ENCODE results near the gene RPL11.

The RPL11 gene

GRCh38 chr1:23736437-23737134 lies 45.0 kb downstream of the RPL11 start:
- no peak for DNase-seq

GRCh38 chr1:23741609-23742008 lies 50.0 kb downstream of the RPL11 start:
- DNase-seq: no peak

- no peak for DNase-seq
Observed at GRCh38 chr1:23742670-23743286, 51.2 kb downstream of the RPL11 start.

- DNase-seq: peak; percentile 54 to 79
Observed at GRCh38 chr1:23743287-23744152, 51.9 kb downstream of the RPL11 start, which contains the start of gene ELOA. Gene ELOA, plus strand, starts transcription at chr1:23743471. Its CDS starts 33 bp downstream, at chr1:23743504.

- DNase-seq: no peak
Observed at GRCh38 chr1:23745515-23745914, 53.9 kb downstream of the RPL11 start.

All from NCI-H1930 (cell line).